Measurements from ENCODE around the gene UGGT1.

The UGGT1 gene

DNA sequence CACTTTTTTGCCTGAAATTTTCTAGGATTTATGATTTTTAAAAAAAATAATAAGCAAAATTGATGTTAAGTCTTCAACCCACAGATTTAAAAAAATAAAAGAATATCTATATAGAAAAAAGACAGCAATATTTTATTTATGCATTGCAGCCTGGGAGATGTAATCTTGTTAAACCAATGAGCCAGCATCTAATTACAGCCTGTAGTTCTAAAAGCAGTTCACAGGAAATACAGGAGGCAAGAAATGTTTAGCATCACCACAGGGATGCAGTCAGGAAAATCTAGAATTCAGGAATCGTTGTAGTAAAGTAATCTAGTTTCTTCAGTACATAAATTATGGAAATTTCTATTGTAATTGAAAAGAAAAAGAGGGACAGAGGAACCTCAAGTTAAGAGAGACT lies 17.2 kb downstream of the UGGT1 start:
- H3K4me1 ChIP-seq = no peaks in the 10 kb centered on the region
- H3K9me3 ChIP-seq = no peaks in the 10 kb centered on the region
- H3K27me3 ChIP-seq = no peaks in the 10 kb centered on the region
- no peak overlapping the region for H3K4me3 ChIP-seq
- H3K36me3 ChIP-seq = peaks cover 73% of the 10 kb centered on the region
- H4K20me1 ChIP-seq = peaks cover 10% of the 10 kb centered on the region
- TF ChIP-seq Cebpa-rat (IDR thresholded peaks at IDR 0.05) = no peak
- H3K9ac ChIP-seq = no peak overlapping the region
- no peak overlapping the region for H3K27ac ChIP-seq
- H3K4me2 ChIP-seq = no peak overlapping the region

DNA sequence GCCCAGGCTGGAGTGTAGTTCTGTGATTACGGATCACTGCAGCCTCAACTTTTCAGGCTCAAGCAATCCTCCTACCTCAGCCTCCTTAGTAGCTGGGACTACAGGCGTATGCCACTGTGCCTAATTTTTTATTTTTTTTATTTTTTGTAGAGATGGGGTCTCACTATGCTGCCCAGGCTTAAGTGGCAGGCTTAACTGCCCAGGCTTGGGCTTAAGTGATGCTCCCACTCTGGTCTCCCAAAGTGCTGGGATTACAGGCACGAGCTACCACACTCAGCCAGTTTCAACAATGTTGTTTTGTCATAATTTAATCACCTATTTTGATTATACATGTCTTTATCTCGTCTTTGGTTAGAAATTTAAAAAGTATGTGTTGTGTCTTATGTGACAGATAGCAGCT lies 18.2 kb downstream of the UGGT1 start:
- TF ChIP-seq Cebpa-rat (IDR thresholded peaks at IDR 0.05) = no peak
- no peaks in the 10 kb centered on the region for H3K4me1 ChIP-seq
- no peak overlapping the region for H3K27ac ChIP-seq
- no peaks in the 10 kb centered on the region for H3K27me3 ChIP-seq
- H3K36me3 ChIP-seq = peaks cover 77% of the 10 kb centered on the region
- H3K9me3 ChIP-seq = no peaks in the 10 kb centered on the region
- peaks cover 8% of the 10 kb centered on the region for H4K20me1 ChIP-seq
- no peak overlapping the region for H3K9ac ChIP-seq
- no peak overlapping the region for H3K4me2 ChIP-seq
- no peak overlapping the region for H3K4me3 ChIP-seq

DNA sequence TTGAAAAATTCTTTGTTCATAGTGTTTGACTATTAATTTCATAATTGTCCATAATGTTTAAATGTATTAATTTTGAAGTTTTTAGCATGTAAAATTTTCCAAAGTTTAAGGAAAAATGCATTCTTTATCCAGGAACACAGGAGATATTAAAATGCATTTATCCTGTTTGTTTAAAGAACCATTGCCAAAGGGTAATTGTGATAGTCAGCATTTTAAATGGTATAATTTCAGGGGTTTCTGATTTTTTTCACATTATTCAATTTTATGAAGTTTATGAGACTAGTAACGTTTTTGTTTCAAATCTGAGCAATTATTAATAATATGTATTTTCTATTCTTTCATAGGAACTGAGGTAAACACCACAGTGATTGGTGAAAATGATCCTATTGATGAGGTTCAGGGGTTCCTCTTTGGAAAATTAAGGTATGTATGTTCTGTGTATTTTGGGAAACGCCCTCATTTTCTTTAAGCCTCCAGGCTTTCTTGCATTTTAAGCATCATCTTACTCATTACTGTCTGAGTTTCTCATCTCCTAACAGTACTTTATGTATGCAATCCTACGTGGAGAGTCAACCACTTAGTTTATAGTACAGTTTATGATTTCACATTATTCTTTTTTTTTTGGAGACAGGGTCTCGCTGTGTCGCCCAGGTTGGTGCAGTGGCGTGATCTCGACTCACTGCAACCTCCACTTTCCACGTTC lies 25.1 kb downstream of the UGGT1 start:
- no peak for TF ChIP-seq Cebpa-rat (IDR thresholded peaks at IDR 0.05)

DNA sequence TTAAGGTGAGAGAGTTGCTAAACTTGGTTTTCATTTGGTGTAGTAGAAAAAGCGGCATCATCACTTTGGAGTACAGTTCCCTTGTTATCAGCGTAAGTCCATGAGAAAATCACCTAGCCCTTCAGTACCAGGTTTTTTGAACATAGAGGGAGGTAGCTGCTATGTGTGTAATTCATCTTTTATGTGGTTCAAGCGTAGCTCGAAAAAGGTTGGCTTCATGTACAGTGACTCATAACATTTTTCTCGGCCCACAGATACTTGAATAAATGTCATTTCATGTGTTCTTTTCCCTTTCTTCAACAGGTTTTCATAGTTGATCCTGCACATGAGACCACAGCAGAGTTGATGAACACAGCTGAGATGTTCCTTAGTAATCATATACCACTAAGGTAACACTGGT lies 43.6 kb downstream of the UGGT1 start:
- Histone ChIP-seq H3K27ac (no peak overlapping the region), H3K36me3 (peaks cover 99% of the 10 kb centered on the region), H3K4me3 (no peak overlapping the region), H3K9ac (no peak overlapping the region), H3K9me3 (no peaks in the 10 kb centered on the region), H4K20me1 (no peaks in the 10 kb centered on the region), H3K4me2 (no peak overlapping the region), H3K27me3 (no peaks in the 10 kb centered on the region), H3K4me1 (no peaks in the 10 kb centered on the region)
- TF ChIP-seq Cebpa-rat (IDR thresholded peaks at IDR 0.05) = no peak

More for the DNA sequence above, 25.1 kb downstream of the UGGT1 start:
- H4K20me1 ChIP-seq = no peaks in the 10 kb centered on the region
- no peaks in the 10 kb centered on the region for H3K27me3 ChIP-seq
- peaks cover 81% of the 10 kb centered on the region for H3K36me3 ChIP-seq
- H3K9me3 ChIP-seq = no peaks in the 10 kb centered on the region
- H3K4me1 ChIP-seq = no peaks in the 10 kb centered on the region
- H3K4me3 ChIP-seq = no peak overlapping the region
- no peak overlapping the region for H3K9ac ChIP-seq
- no peak overlapping the region for H3K4me2 ChIP-seq
- H3K27ac ChIP-seq = no peak overlapping the region

DNA sequence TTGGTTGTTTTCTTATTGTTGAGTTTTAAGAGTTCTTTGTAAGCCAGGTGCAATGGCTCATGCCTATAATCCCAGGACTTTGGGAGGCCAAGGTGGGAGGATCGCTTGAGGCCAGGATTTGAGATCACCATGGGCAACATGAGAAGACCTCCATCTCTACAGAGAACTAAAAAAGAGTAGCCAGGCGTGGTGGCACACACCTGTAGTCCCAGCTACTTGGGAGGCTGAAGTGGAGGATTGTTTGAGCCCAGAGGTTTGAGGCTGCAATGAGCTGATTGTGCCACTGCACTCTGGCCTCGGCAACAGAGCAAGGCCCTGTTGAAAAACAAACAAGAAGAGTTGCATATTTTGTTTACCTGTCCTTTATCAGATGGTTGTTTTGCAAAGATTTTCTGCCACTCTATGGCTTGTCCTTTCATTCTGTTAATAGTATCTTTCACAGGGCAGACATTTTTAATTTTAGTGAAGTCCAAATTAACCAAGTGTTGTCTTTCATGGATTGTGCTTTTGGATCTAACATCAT lies 46.2 kb downstream of the UGGT1 start:
- Histone ChIP-seq H3K36me3 (peaks cover 99% of the 10 kb centered on the region), H3K4me2 (no peak overlapping the region), H3K27me3 (no peaks in the 10 kb centered on the region), H3K27ac (no peak overlapping the region), H3K4me1 (no peaks in the 10 kb centered on the region), H3K4me3 (no peak overlapping the region), H3K9ac (no peak overlapping the region), H4K20me1 (no peaks in the 10 kb centered on the region), H3K9me3 (no peaks in the 10 kb centered on the region)
- no peak for TF ChIP-seq Cebpa-rat (IDR thresholded peaks at IDR 0.05)

DNA sequence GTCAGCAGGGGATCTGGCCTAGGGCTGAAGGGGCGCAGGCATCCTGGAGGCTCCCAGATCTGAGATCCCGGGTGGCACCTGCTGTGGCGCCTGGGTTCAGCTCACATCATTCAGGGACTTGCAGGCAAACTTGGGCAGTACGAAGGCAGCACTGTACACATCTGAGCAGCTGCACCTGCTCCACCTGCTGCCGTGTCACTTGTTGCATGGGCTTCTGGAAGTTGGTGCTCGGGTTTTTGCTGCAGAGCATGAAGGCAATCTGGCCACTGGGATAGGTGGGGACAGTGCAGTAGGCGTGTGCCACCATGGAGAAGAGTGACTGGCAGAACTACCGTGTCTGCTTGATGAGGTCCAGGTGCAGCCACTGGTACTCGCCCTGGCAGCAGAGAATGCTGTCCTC lies 48.6 kb downstream of the UGGT1 start:
- peaks cover 97% of the 10 kb centered on the region for H3K36me3 ChIP-seq
- H3K4me3 ChIP-seq = no peak overlapping the region
- H3K4me2 ChIP-seq = no peak overlapping the region
- H3K9me3 ChIP-seq = no peaks in the 10 kb centered on the region
- H3K4me1 ChIP-seq = no peaks in the 10 kb centered on the region
- H3K9ac ChIP-seq = no peak overlapping the region
- H3K27me3 ChIP-seq = no peaks in the 10 kb centered on the region
- H3K27ac ChIP-seq = no peak overlapping the region
- no peaks in the 10 kb centered on the region for H4K20me1 ChIP-seq
- TF ChIP-seq Cebpa-rat (IDR thresholded peaks at IDR 0.05) = no peak

DNA sequence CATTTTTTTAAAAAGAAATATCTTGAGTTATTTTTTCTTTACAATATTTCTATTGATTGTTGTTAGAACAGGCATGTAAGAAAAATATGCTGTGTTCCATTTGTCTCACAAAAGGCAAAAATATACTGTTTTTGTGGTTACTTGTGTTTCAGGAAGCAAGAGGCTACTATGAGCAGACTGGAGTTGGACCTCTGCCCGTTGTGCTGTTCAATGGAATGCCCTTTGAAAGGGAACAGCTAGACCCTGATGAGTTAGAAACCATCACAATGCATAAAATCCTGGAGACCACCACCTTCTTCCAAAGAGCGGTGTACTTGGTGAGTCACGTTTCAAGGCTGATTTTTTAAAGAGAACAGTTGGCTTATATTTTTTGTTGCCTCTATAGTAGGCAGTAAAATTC lies 54.7 kb downstream of the UGGT1 start:
- Histone ChIP-seq H3K27me3 (no peaks in the 10 kb centered on the region), H3K4me3 (no peak overlapping the region), H3K4me1 (peaks cover 7% of the 10 kb centered on the region), H4K20me1 (no peaks in the 10 kb centered on the region), H3K9ac (no peak overlapping the region), H3K9me3 (no peaks in the 10 kb centered on the region), H3K27ac (no peak overlapping the region), H3K4me2 (no peak overlapping the region), H3K36me3 (peaks cover 95% of the 10 kb centered on the region)
- no peak for TF ChIP-seq Cebpa-rat (IDR thresholded peaks at IDR 0.05)

DNA sequence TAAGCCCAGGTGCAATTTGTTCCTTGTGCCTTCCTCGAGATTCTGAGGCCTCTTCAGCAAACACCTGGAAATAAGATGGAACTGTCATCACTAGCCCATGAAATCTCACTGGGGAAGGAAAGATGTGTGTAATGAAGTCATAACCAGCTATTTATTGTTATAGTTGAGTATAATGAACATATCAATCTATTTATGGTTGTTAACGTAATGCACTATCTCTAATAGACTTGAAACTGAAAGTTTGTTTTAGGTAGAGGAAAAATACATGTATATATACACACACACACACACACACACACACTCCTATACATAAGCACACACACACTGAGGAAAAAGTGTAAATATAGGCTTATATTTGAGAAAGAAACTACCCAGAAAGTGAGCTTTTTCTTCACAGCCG lies 62.8 kb downstream of the UGGT1 start:
- Histone ChIP-seq H3K27me3 (no peaks in the 10 kb centered on the region), H3K4me1 (peaks cover 4% of the 10 kb centered on the region), H3K9me3 (no peaks in the 10 kb centered on the region), H3K4me3 (no peak overlapping the region), H3K9ac (no peak overlapping the region), H4K20me1 (0 out of 2 replicates have a peak, but pooled peaks cover 6% of the 10 kb centered on the region), H3K36me3 (peaks cover 97% of the 10 kb centered on the region), H3K4me2 (no peak overlapping the region), H3K27ac (no peak overlapping the region)
- TF ChIP-seq Cebpa-rat (IDR thresholded peaks at IDR 0.05) = no peak

DNA sequence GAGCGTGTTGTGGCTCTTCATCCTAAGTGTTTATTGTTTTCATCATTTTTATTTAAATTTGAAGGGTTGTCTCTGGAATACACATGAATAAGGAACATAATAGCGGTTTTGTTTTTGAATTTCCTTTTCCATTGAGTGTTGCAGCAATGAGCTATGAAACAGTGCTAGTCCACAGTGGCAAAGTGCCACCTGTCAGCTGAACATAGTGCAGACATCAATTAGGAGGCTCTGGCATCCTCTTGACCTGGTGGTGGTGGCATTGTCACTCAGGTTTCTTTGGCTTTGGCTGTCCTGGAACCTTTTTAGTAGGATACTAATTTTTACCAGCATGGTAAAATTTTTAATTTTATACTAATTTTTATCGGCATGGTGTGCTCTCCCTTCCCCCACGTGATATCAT lies 63.2 kb downstream of the UGGT1 start:
- Histone ChIP-seq H3K4me3 (no peak overlapping the region), H3K9ac (no peak overlapping the region), H3K4me2 (no peak overlapping the region), H3K27ac (no peak overlapping the region), H3K4me1 (peaks cover 4% of the 10 kb centered on the region; the same call in 1 of the 2 replicates), H3K9me3 (no peaks in the 10 kb centered on the region), H4K20me1 (0 out of 2 replicates have a peak, but pooled peaks cover 6% of the 10 kb centered on the region), H3K27me3 (no peaks in the 10 kb centered on the region), H3K36me3 (peaks cover 98% of the 10 kb centered on the region)
- no peak for TF ChIP-seq Cebpa-rat (IDR thresholded peaks at IDR 0.05)

DNA sequence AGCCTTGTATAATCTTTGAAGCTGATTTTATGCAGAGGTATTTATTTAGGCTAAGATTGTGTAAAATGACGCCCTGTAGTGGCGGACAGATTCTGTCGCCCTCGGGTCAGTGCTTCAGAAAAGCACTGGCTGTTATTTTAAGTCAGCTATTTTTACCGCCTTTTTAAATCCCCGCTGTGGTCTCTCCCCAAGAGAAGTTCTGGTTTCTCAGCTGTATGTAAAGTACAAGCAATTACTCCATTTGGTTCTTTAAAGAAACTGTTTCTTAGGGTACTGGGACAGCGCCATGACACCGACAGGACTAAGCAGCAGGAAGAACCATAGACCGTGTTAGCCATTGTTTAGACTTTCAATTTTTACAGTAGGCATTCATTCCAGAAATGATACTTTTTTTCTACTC lies 65.0 kb downstream of the UGGT1 start:
- Histone ChIP-seq H3K27ac (no peak overlapping the region), H3K27me3 (no peaks in the 10 kb centered on the region), H3K4me1 (peaks cover 4% of the 10 kb centered on the region; the same call in 1 of the 2 replicates), H3K36me3 (peaks cover 98% of the 10 kb centered on the region), H3K9me3 (no peaks in the 10 kb centered on the region), H4K20me1 (0 out of 2 replicates have a peak, but pooled peaks cover 6% of the 10 kb centered on the region), H3K9ac (no peak overlapping the region), H3K4me3 (no peak overlapping the region), H3K4me2 (no peak overlapping the region)
- no peak for TF ChIP-seq Cebpa-rat (IDR thresholded peaks at IDR 0.05)

All from BLaER1 (cell line).